Measurements from ENCODE around the gene MTUS2.

The MTUS2 gene

GRCh38 chr13:29319451-29319850 is 499.3 kb downstream of the MTUS2 start:
- Histone ChIP-seq H3K27ac (replicated peaks) (no peak overlapping the region), H3K27me3 (ENCODE audit: insufficient read depth, poor library complexity, severe bottlenecking) (peaks cover 11% of the 10 kb centered on the region), H3K4me3 (replicated peaks; ENCODE audit: insufficient read depth, low read length) (no peak overlapping the region)
- TF ChIP-seq SPI1 (IDR thresholded peaks at IDR 0.05; ENCODE audit: borderline replicate concordance, low read depth) (no peak), POLR2AphosphoS5 (IDR thresholded peaks at IDR 0.05; ENCODE audit: low read depth) (no peak), CTCF (IDR thresholded peaks at IDR 0.05; ENCODE audit: insufficient read depth, low read length) (no peak), GABPA (IDR thresholded peaks at IDR 0.05; ENCODE audit: low read depth) (no peak), REST (IDR thresholded peaks at IDR 0.05; ENCODE audit: insufficient replicate concordance, low read depth) (no peak)
- no peak for DNase-seq (ENCODE audit: low read depth in 1 of 2, low spot score in 1 of 2)

- TF ChIP-seq SPI1 (IDR thresholded peaks at IDR 0.05; ENCODE audit: borderline replicate concordance, low read depth), result no peak
- no peak for TF ChIP-seq GABPA (IDR thresholded peaks at IDR 0.05; ENCODE audit: low read depth)
- no peak for TF ChIP-seq POLR2AphosphoS5 (IDR thresholded peaks at IDR 0.05; ENCODE audit: low read depth)
- no peak for TF ChIP-seq CTCF (IDR thresholded peaks at IDR 0.05; ENCODE audit: insufficient read depth, low read length)
- no peak for TF ChIP-seq REST (IDR thresholded peaks at IDR 0.05; ENCODE audit: insufficient replicate concordance, low read depth)
These were observed 503.8 kb downstream of the MTUS2 start for GRCh38 chr13:29323954-29324353.

GRCh38 chr13:29324601-29325000 is 504.5 kb downstream of the MTUS2 start:
- no peak for TF ChIP-seq SPI1 (IDR thresholded peaks at IDR 0.05; ENCODE audit: borderline replicate concordance, low read depth)
- no peak for TF ChIP-seq GABPA (IDR thresholded peaks at IDR 0.05; ENCODE audit: low read depth)
- no peak for TF ChIP-seq REST (IDR thresholded peaks at IDR 0.05; ENCODE audit: insufficient replicate concordance, low read depth)
- TF ChIP-seq POLR2AphosphoS5 (IDR thresholded peaks at IDR 0.05; ENCODE audit: low read depth), result no peak
- no peak for TF ChIP-seq CTCF (IDR thresholded peaks at IDR 0.05; ENCODE audit: insufficient read depth, low read length)
- DNase-seq (ENCODE audit: low read depth in 1 of 2, low spot score in 1 of 2), result no peak
- peaks cover 4% of the 10 kb centered on the region for H3K27me3 ChIP-seq (ENCODE audit: insufficient read depth, poor library complexity, severe bottlenecking)
- no peak overlapping the region for H3K4me3 ChIP-seq (replicated peaks; ENCODE audit: insufficient read depth, low read length)
- H3K27ac ChIP-seq (replicated peaks), result no peak overlapping the region

More at GRCh38 chr13:29323954-29324353, 503.8 kb downstream of the MTUS2 start:
- DNase-seq (ENCODE audit: low read depth in 1 of 2, low spot score in 1 of 2), result no peak
- no peak overlapping the region for H3K4me3 ChIP-seq (replicated peaks; ENCODE audit: insufficient read depth, low read length)
- H3K27ac ChIP-seq (replicated peaks), result no peak overlapping the region
- peaks cover 4% of the 10 kb centered on the region for H3K27me3 ChIP-seq (ENCODE audit: insufficient read depth, poor library complexity, severe bottlenecking)

Data from HL-60 (cell line).